A549 (cell line): Measurements from ENCODE around the gene AGFG1. TPM values are rescaled to one million over a fixed set of nuclear protein-coding genes. Genes with fewer than 3 reads are reported as not detected.

Experiments
- ATAC-seq, 2 experiments: fragments of 200-7000 bp in 1 of 2; fragments of >200 bp in 1 of 2; cut with Nextera tagmentation in 1 of 2; cut with Tn5 transposase in 1 of 2; 3 replicates each; pipeline versions ENCODE4 v1.8.0 to v1.9.1; 2018 to 2020; ENCODE audit warnings: mild to moderate bottlenecking in 1 of 2, moderate library complexity in 1 of 2
- CTCF ChIA-PET: fragments of 300-600 bp; sonication (Branson Sonifier 250); formaldehyde crosslinking; extraction: SDS; loops from one replicate; lab custom pipeline; 2021; ENCODE audit warnings: antibody characterized with exemption, inconsistent platforms; lab: Yijun Ruan, JAX
- POLR2A ChIA-PET: fragments of 350-600 bp; formaldehyde crosslinking; extraction: SDS; loops from one replicate; lab custom pipeline; 2021; ENCODE audit warnings: antibody characterized with exemption, inconsistent platforms; lab: Yijun Ruan, JAX
- DNase-seq, 2 experiments: peaks; one replicate each; pipeline versions ENCODE4 v3.0.0 to v3.0.0-alpha.2; 2011 to 2016; ENCODE audit warnings: low read depth in 1 of 2, low spot score in 1 of 2
- FAIRE-seq: peaks from 2 replicates; lab custom pipeline; 2011; peaks lifted over from hg19 to GRCh38; lab: Jason Lieb, UNC
- H3K27ac ChIP-seq, 2 experiments: fragments of >200 bp; sonication (Bioruptor Twin); formaldehyde crosslinking; 3 replicates each; pipeline ENCODE4 v1.5.1; 2016 to 2017
- H3K4me1 ChIP-seq: fragments of >200 bp; sonication (Bioruptor Twin); formaldehyde crosslinking; 3 replicates; pipeline ENCODE4 v1.6.1; 2016
- H3K4me2 ChIP-seq: fragments of >200 bp; sonication (Bioruptor Twin); formaldehyde crosslinking; 3 replicates; pipeline ENCODE4 v1.6.1; 2016
- H3K4me3 ChIP-seq: fragments of >200 bp; sonication (Bioruptor Twin); formaldehyde crosslinking; 3 replicates; pipeline ENCODE4 v1.5.1; 2016
- H3K9me3 ChIP-seq: fragments of >200 bp; sonication (Bioruptor Twin); formaldehyde crosslinking; 3 replicates; pipeline ENCODE4 v1.6.1; 2016
- BHLHE40 ChIP-seq: IDR thresholded peaks from 2 replicates; pipeline ENCODE4 v1.6.1; 2012; ENCODE audit warnings: low read depth, low read length, inconsistent platforms
- CEBPB ChIP-seq, 2 experiments: fragments of >200 bp in 1 of 2; sonication (Bioruptor Twin) in 1 of 2; formaldehyde crosslinking in 1 of 2; IDR thresholded peaks; 2 replicates each; pipeline ENCODE4 v1.6.1; 2012 to 2016
- CHD2 ChIP-seq: fragments of 150-350 bp; IDR thresholded peaks from 2 replicates; pipeline ENCODE4 v1.6.1; 2014; ENCODE audit warnings: low read length; ENCODE audit not compliant: partially characterized antibody
- ESRRA ChIP-seq: fragments of 150-350 bp; IDR thresholded peaks from 2 replicates; pipeline ENCODE4 v1.6.1; 2014; ENCODE audit warnings: mild to moderate bottlenecking, low read length, borderline replicate concordance
- GATA3 ChIP-seq: IDR thresholded peaks from 2 replicates; pipeline ENCODE4 v1.6.1; 2012; ENCODE audit warnings: borderline replicate concordance
- HDAC2 ChIP-seq: fragments of 200-600 bp; sonication (generic); IDR thresholded peaks from 2 replicates; pipeline ENCODE4 v1.6.1; 2016
- JUNB ChIP-seq: fragments of >200 bp; sonication (Bioruptor Twin); formaldehyde crosslinking; IDR thresholded peaks from 2 replicates; pipeline ENCODE4 v1.6.1; 2016
- MAFK ChIP-seq: fragments of 450-650 bp; IDR thresholded peaks from 2 replicates; pipeline ENCODE4 v1.6.1; 2014; ENCODE audit not compliant: partially characterized antibody
- MYC ChIP-seq: IDR thresholded peaks from 2 replicates; pipeline ENCODE4 v1.6.1; 2012; ENCODE audit warnings: mild to moderate bottlenecking, inconsistent platforms, low read length, improper control_type of control experiment, borderline replicate concordance
- NR3C1 ChIP-seq: fragments of >200 bp; sonication (Bioruptor Twin); formaldehyde crosslinking; IDR thresholded peaks from 3 replicates; pipeline ENCODE4 v1.6.1; 2017
- PHF8 ChIP-seq: fragments of 200-600 bp; sonication (generic); IDR thresholded peaks from 2 replicates; pipeline ENCODE4 v1.6.1; 2016; ENCODE audit warnings: low read depth, mild to moderate bottlenecking, antibody characterized with exemption, moderate library complexity, borderline replicate concordance
- POLR2AphosphoS2 ChIP-seq: conservative IDR thresholded peaks from 2 replicates; pipeline ENCODE4 v1.6.1; 2012; ENCODE audit warnings: low read length, improper control_type of control experiment, inconsistent platforms
- RCOR1 ChIP-seq: fragments of 150-350 bp; IDR thresholded peaks from 2 replicates; pipeline ENCODE4 v1.6.1; 2014; ENCODE audit warnings: antibody characterized with exemption, low read length, low read depth
- SMC3 ChIP-seq: fragments of >200 bp; sonication (Bioruptor Twin); formaldehyde crosslinking; IDR thresholded peaks from 3 replicates; pipeline ENCODE4 v1.6.1; 2018; ENCODE audit warnings: inconsistent platforms
- TFCP2L1 ChIP-seq: fragments of 250-450 bp; sonication (Bioruptor Pico); IDR thresholded peaks from 2 replicates; pipeline ENCODE4 v1.5.0; 2021; ENCODE audit warnings: mild to moderate bottlenecking
- ZC3H11A ChIP-seq: fragments of 450-650 bp; IDR thresholded peaks from 2 replicates; pipeline ENCODE4 v1.6.1; 2014; ENCODE audit warnings: antibody characterized with exemption, mild to moderate bottlenecking
- WGBS: methylation state at CpG from one replicate; pipeline ENCODE4 v1.1.6; 2017; ENCODE audit errors: missing lambda C conversion rate; 5-methylcytosine and 5-hydroxymethylcytosine counted together
- polyA plus RNA-seq, 4 experiments: library from polyadenylated mRNA; depleted of rRNA in 3 of 4; stranded (reverse); fragments of >200 nt; fragmentation: RNase III in 1 of 4; extraction: RNeasy Plus Mini Kit Qiagen cat#74134 plus additional on column Dnase treatment in 1 of 4; gene quantifications; 2 replicates in 3 of 4; 3 replicates in 1 of 4; pipeline ENCODE4 v1.2.3, GENCODE V29; 2011 to 2017
- TF ChIP-seq, protein P1 (sequence below): IDR thresholded peaks from 2 replicates; pipeline ENCODE4 v1.6.1; 2012
- TF ChIP-seq, protein P2 (sequence below): fragments of 150-350 bp; IDR thresholded peaks from 2 replicates; pipeline ENCODE4 v1.6.1; 2014; ENCODE audit warnings: low read depth, mild to moderate bottlenecking, low read length
- TF ChIP-seq, protein P3 (sequence below): IDR thresholded peaks from 2 replicates; pipeline ENCODE4 v1.6.1; 2012
- TF ChIP-seq, protein P4 (sequence below): fragments of 450-650 bp; IDR thresholded peaks from 2 replicates; pipeline ENCODE4 v1.6.1; 2014; ENCODE audit warnings: antibody characterized with exemption

AGFG1 gene
- polyA plus RNA-seq, 2 of the 4 experiments (the other 2 are of a cell fraction): 96.9 to 384 TPM

DNA sequence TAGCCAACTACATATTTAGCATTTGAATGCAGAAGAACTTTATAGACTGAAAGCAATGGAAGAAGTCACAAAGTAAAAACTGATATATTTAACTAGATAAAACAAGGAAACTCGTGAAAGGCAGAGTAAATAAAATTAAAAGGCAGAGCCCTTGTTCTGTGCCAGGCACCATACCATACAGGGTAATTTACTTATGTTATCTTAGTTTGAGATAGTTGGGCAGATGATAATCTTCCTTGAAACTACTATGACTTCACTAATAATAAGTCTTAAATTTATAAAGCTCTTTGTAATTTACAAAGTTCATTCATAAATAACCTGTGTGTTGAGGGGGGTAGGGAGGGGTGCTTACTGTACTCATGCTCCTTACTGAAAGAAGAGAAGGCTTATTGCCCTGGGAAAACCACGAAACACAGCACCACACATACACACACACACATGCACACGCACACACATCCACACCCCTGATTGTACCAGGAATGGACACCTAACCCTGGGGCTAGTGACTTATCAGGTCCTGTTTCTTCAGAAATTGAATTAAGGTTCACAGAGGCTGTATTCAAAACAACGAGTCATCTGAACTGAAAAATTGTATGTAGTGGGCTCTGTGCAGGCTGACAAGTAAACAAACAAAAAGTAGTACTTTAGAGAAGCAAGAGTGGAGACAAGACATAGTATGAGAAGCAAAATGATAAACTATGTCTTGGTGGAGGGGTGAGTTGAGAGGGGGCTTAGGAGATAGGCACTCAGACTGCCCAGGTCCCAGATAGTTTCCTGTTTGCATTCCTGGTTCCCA lies 38.1 kb downstream of the AGFG1 start:
- Histone ChIP-seq H3K4me1 (peaks cover 98% of the 10 kb centered on the region), H3K4me2 (peak overlapping the region; percentile 70), H3K27ac (peak overlapping the region; percentile 4 to 65; a peak in 4 of 6 replicates)
- ATAC-seq (peak; percentile 27; a peak in 4 of 6 replicates), DNase-seq (peak in 1 of 2 experiments; percentile 42), FAIRE-seq (no peak)
- CTCF ChIA-PET: interaction anchor here (1.5 kb wide), 1 partner anchor 104 kb away, joined by 4 read pairs; no protein-coding TSS in a partner anchor
- TF ChIP-seq JUNB (no peak), HDAC2 (no peak), CHD2 (no peak), BHLHE40 (no peak), GATA3 (no peak), SMC3 (no peak), ZC3H11A (no peak), NR3C1 (no peak), POLR2AphosphoS2 (no peak), MAFK (no peak), TFCP2L1 (no peak), PHF8 (no peak), CEBPB (IDR thresholded peaks at IDR 0.05) (no peak), RCOR1 (no peak), ESRRA (no peak), MYC (no peak)
- TF ChIP-seq, protein P1, sequence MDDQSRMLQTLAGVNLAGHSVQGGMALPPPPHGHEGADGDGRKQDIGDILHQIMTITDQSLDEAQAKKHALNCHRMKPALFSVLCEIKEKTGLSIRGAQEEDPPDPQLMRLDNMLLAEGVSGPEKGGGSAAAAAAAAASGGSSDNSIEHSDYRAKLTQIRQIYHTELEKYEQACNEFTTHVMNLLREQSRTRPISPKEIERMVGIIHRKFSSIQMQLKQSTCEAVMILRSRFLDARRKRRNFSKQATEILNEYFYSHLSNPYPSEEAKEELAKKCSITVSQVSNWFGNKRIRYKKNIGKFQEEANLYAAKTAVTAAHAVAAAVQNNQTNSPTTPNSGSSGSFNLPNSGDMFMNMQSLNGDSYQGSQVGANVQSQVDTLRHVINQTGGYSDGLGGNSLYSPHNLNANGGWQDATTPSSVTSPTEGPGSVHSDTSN: no peak
- TF ChIP-seq, protein P2, sequence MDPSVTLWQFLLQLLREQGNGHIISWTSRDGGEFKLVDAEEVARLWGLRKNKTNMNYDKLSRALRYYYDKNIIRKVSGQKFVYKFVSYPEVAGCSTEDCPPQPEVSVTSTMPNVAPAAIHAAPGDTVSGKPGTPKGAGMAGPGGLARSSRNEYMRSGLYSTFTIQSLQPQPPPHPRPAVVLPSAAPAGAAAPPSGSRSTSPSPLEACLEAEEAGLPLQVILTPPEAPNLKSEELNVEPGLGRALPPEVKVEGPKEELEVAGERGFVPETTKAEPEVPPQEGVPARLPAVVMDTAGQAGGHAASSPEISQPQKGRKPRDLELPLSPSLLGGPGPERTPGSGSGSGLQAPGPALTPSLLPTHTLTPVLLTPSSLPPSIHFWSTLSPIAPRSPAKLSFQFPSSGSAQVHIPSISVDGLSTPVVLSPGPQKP: no peak
- TF ChIP-seq, protein P3, sequence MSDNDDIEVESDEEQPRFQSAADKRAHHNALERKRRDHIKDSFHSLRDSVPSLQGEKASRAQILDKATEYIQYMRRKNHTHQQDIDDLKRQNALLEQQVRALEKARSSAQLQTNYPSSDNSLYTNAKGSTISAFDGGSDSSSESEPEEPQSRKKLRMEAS: no peak
- TF ChIP-seq, protein P4, sequence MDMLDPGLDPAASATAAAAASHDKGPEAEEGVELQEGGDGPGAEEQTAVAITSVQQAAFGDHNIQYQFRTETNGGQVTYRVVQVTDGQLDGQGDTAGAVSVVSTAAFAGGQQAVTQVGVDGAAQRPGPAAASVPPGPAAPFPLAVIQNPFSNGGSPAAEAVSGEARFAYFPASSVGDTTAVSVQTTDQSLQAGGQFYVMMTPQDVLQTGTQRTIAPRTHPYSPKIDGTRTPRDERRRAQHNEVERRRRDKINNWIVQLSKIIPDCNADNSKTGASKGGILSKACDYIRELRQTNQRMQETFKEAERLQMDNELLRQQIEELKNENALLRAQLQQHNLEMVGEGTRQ: no peak
- TF ChIP-seq, all 56 proteins: peak for 0
- H3K4me3 ChIP-seq: no peak overlapping the region
- 18% methylated on average over 4 of the region's 4 CpGs for WGBS
- H3K9me3 ChIP-seq: no peaks in the 10 kb centered on the region
- POLR2A ChIA-PET: no interaction called here

DNA sequence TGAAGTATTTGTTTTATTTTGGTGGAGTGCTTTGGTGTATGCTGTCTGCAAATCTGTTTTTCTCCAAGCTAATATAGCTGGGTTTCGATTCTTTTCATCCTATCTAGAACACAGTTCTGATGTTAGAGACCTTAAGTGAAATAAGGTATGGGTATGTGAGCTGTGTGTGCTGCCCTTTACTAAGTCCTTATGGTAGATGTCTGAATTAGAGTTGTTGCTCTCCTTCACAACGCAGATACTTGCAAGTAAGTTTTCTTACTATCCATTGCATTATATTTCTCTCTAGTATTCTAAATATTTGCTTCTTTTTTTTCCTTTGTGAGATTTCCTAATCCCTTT lies 38.6 kb downstream of the AGFG1 start:
- H3K27ac ChIP-seq: peak overlapping the region; percentile 4 to 65; a peak in 4 of 6 replicates
- no peak for DNase-seq
- no peak for TF ChIP-seq SMC3
- TF ChIP-seq, protein P4: no peak
- TF ChIP-seq, all 56 proteins: peak for 0
- ChIA-PET POLR2A (no interaction called here), CTCF (no interaction called here)
- whole genome bisulfite sequencing: 23% methylated on average over 2 of the region's 2 CpGs
- peak; percentile 23 to 24; a peak in 3 of 6 replicates for ATAC-seq
- H3K9me3 ChIP-seq: no peaks in the 10 kb centered on the region
- H3K4me2 ChIP-seq: peak overlapping the region; percentile 70
- no peak overlapping the region for H3K4me3 ChIP-seq
- FAIRE-seq: no peak
- peaks cover 98% of the 10 kb centered on the region for H3K4me1 ChIP-seq
